Lower lobe of right lung (tissue), 2 donors: ENCODE data around the gene CD34. TPM values are rescaled to one million over a fixed set of nuclear protein-coding genes. Genes with fewer than 3 reads are reported as not detected.
A peak's percentile ranks its signal among the peaks of the same experiment; 100 is the strongest.

Source experiments
- ATAC-seq, 2 donors: fragments of 200-7000 bp; cut with Tn5 transposase; one replicate each; pipeline ENCODE4 v1.9.1; 2020 to 2022; ENCODE audit warnings: mild to moderate bottlenecking in 2 of 2, moderate library complexity in 2 of 2
- DNase-seq: peaks from one replicate; pipeline ENCODE4 v3.0.0-alpha.2; 2020
- H3K27ac ChIP-seq: fragments of 200-600 bp; one replicate; pipeline ENCODE4 v1.8.0; 2022
- H3K27me3 ChIP-seq: fragments of 200-600 bp; one replicate; pipeline ENCODE4 v1.8.0; 2022; ENCODE audit warnings: low read depth
- H3K36me3 ChIP-seq: fragments of 200-600 bp; one replicate; pipeline ENCODE4 v1.8.0; 2022; ENCODE audit warnings: mild to moderate bottlenecking
- H3K4me1 ChIP-seq: fragments of 200-600 bp; one replicate; pipeline ENCODE4 v1.8.0; 2022
- H3K4me3 ChIP-seq: fragments of 200-600 bp; one replicate; pipeline ENCODE4 v1.8.0; 2022; ENCODE audit warnings: mild to moderate bottlenecking
- H3K9me3 ChIP-seq: fragments of 200-600 bp; one replicate; pipeline ENCODE4 v1.8.0; 2022
- CTCF ChIP-seq: fragments of 200-600 bp; IDR thresholded peaks from one replicate; pipeline ENCODE4 v1.8.0; 2022; ENCODE audit warnings: antibody characterized with exemption, mild to moderate bottlenecking
- intact Hi-C: fragments of 100-400 bp; cut with DNase I; formaldehyde crosslinking; loops from one replicate; pipeline ENCODE4 v1.11.0; 2022
- total RNA-seq: library from RNA; stranded (reverse); fragmentation: NEBNext Ultra II Directional; extraction: Animal tissue kit (Norgen Biotek cat#: 25700); gene quantifications from one replicate; pipeline ENCODE4 v1.2.1, GENCODE V29; 2021
- donor health status: DM: no; HTN: yes; CAD: no; lungs with severe emphysema.

The CD34 gene
- total RNA-seq, 1 donor from 2014 or later, result 44.6 TPM

- ATAC-seq (no peak), DNase-seq (no peak)
- no peaks in the 10 kb centered on the region for H3K27me3 ChIP-seq
- H3K36me3 ChIP-seq, result peaks cover 34% of the 10 kb centered on the region
- no peak for TF ChIP-seq CTCF
- H3K4me1 ChIP-seq, result peaks cover 82% of the 10 kb centered on the region
- intact Hi-C loops, result no loop called here
- peak overlapping the region; percentile 15 for H3K27ac ChIP-seq
- H3K4me3 ChIP-seq, result no peak overlapping the region
- no peaks in the 10 kb centered on the region for H3K9me3 ChIP-seq
Measured at GRCh38 chr1:207862241-207862787, 48.6 kb downstream of the CD34 start.

GRCh38 chr1:207861442-207862177 is 49.3 kb downstream of the CD34 start:
- H3K9me3 ChIP-seq, result no peaks in the 10 kb centered on the region
- H3K36me3 ChIP-seq, result peaks cover 38% of the 10 kb centered on the region
- H3K4me1 ChIP-seq, result peaks cover 82% of the 10 kb centered on the region
- no peaks in the 10 kb centered on the region for H3K27me3 ChIP-seq
- no peak for ATAC-seq
- H3K27ac ChIP-seq, result peak overlapping the region; percentile 15
- no peak overlapping the region for H3K4me3 ChIP-seq
- intact Hi-C loops, result no loop called here
- TF ChIP-seq CTCF, result no peak
- DNase-seq, result no peak

- no peak for ATAC-seq
- no peaks in the 10 kb centered on the region for H3K9me3 ChIP-seq
- intact Hi-C loops, result no loop called here
Measured at GRCh38 chr1:207860531-207860930, 50.4 kb downstream of the CD34 start.

GRCh38 chr1:207858806-207859205 is 52.1 kb downstream of the CD34 start:
- DNase-seq, result no peak
- TF ChIP-seq CTCF, result no peak
- Histone ChIP-seq H3K27me3 (no peaks in the 10 kb centered on the region), H3K4me1 (peaks cover 61% of the 10 kb centered on the region), H3K4me3 (no peak overlapping the region), H3K36me3 (peaks cover 18% of the 10 kb centered on the region), H3K9me3 (no peaks in the 10 kb centered on the region), H3K27ac (peak overlapping the region; percentile 9)
- no peak for ATAC-seq
- intact Hi-C loops, result no loop called here

More at GRCh38 chr1:207860531-207860930, 50.4 kb downstream of the CD34 start:
- Histone ChIP-seq H3K27me3 (no peaks in the 10 kb centered on the region), H3K4me3 (no peak overlapping the region), H3K27ac (no peak overlapping the region), H3K36me3 (peaks cover 31% of the 10 kb centered on the region), H3K4me1 (peaks cover 72% of the 10 kb centered on the region)
- no peak for DNase-seq
- no peak for TF ChIP-seq CTCF

- DNase-seq (no peak), ATAC-seq (no peak)
- intact Hi-C loops, result no loop called here
- Histone ChIP-seq H3K4me3 (no peak overlapping the region), H3K9me3 (no peaks in the 10 kb centered on the region), H3K27ac (peak overlapping the region; percentile 9), H3K4me1 (peaks cover 61% of the 10 kb centered on the region), H3K27me3 (no peaks in the 10 kb centered on the region), H3K36me3 (peaks cover 18% of the 10 kb centered on the region)
- no peak for TF ChIP-seq CTCF
Measured at GRCh38 chr1:207858281-207858680, 52.6 kb downstream of the CD34 start.
